ENCODE data around the gene CD2AP.
A peak's percentile ranks its signal among the peaks of the same experiment; 100 is the strongest.
"Not testable (repeated sequence)": the region's sequence is repeated elsewhere in the genome, so short reads cannot be mapped to it uniquely, and the experiment has no call there.

Gene CD2AP

GRCh38 chr6:47647626-47648025 is 170.0 kb downstream of the CD2AP start:
- DNase-seq: not testable (repeated sequence)

GRCh38 chr6:47648031-47648430 is 170.4 kb downstream of the CD2AP start:
- DNase-seq: no peak

- DNase-seq: no peak
Observed at GRCh38 chr6:47650553-47651432, 173.2 kb downstream of the CD2AP start.

- no peak for DNase-seq
Observed at GRCh38 chr6:47651505-47651944, 173.9 kb downstream of the CD2AP start.

GRCh38 chr6:47653706-47654105 is 176.1 kb downstream of the CD2AP start:
- no peak for DNase-seq

- no peak for DNase-seq
Observed at GRCh38 chr6:47654255-47654654, 176.7 kb downstream of the CD2AP start.

GRCh38 chr6:47655719-47656595 is 178.4 kb downstream of the CD2AP start:
- DNase-seq: no peak

- DNase-seq: no peak
Observed at GRCh38 chr6:47661960-47662359, 184.4 kb downstream of the CD2AP start.

GRCh38 chr6:47663462-47664216 is 186.1 kb downstream of the CD2AP start:
- no peak for DNase-seq

- peak; percentile 17 for DNase-seq
Observed at GRCh38 chr6:47665112-47665511, 187.5 kb downstream of the CD2AP start.

GRCh38 chr6:47669684-47670513 is 192.3 kb downstream of the CD2AP start:
- no peak for DNase-seq

GRCh38 chr6:47670851-47671250 is 193.3 kb downstream of the CD2AP start:
- DNase-seq: no peak

GRCh38 chr6:47671777-47672176 is 194.2 kb downstream of the CD2AP start:
- DNase-seq: no peak

GRCh38 chr6:47672816-47673215 is 195.2 kb downstream of the CD2AP start:
- no peak for DNase-seq

GRCh38 chr6:47674673-47675072 is 197.1 kb downstream of the CD2AP start:
- DNase-seq: no peak
